Measurements from ENCODE around the gene KIF1A.

KIF1A gene

GRCh38 chr2:240819858-240820606 lies at the start of gene KIF1A:
KIF1A (minus strand) TSS chr2:240820219; CDS start chr2:240797752, 22,467 bp downstream.
- DNase-seq = no peak

GRCh38 chr2:240869109-240869955 lies 49.3 kb upstream of the KIF1A start:
- DNase-seq = no peak

GRCh38 chr2:240868286-240869108 lies 48.5 kb upstream of the KIF1A start, which contains the start of gene AGXT:
AGXT (plus strand) TSS chr2:240868824; CDS start chr2:240868866, 42 bp downstream.
- DNase-seq = no peak

GRCh38 chr2:240865391-240865790 lies 45.4 kb upstream of the KIF1A start:
- DNase-seq = no peak

DNA sequence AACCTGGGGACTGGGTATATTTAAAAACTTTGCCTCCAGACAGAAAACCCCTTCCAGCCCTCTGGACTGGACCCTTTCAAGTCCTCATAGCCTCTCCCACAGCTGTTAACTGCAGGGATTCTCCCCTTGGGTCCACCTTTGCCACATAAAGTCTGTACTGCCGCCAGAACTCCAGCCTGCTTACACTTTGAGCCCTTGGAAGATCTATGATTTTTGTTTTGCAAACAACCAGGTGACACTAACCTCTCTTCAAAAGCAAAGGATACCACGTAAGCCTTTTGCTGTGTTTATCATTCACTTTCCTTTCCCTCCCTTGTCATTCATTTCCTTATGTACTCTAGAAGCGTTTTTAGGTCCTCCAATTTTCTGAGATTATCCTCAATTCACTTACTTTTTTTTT lies 44.5 kb upstream of the KIF1A start:
- no peak for DNase-seq

DNA sequence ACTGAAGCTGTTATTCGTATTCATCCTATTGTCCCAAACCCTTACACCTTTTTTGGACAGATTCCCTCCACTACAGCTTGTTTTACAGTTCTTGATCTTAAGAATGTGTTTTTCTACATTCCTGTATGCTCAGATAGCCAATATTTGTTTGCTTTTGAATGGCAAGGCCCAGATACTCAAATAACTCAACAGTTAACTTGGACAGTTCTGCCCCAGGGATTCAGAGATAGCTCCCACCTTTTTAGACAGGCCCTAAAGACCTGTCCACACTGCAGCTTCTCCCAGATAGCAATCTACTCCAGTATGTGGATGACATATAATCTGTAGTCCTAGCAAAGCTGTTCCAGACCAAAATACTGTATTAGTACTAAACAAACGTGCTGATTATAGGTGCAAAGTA lies 41.5 kb upstream of the KIF1A start:
- no peak for DNase-seq

DNA sequence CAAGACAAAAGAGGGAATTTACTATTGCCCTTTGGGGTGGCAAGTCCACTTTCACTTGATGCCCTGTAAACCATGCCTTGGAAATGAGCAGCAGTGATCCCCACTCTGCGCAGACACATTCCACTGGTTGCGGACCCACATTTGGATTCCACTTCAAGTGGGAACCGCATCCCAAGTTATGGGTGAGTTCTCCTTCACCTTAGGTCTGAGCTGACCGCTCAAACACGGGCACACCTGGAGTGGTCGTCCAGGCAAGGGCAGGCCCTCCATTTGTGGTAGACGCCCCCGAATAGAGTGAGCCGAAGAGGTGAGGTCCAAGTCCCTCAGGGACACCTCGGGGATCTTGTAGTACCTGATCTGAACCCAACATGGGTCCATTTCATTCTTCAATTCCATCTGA lies 38.9 kb upstream of the KIF1A start:
- DNase-seq = no peak

DNA sequence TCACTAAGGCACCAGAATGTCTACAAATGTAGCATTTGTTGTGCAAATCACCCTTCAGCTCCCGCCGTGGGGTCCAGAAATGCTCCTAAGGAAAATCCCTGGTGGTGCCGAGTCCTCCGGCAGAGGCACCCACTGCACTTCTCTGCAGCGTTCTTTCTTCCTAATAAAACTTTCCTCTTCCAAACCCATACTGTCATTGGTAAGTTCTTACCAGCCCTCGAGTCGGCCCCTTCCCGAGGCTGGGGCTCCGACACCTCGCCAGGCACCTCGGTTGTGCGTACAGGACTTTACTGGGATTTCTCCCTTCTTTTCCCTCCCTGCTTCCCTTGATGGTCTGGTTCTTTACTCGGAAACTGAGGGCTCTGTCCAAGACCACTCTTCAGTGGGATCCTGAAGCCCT lies 38.3 kb upstream of the KIF1A start:
- DNase-seq = no peak

DNA sequence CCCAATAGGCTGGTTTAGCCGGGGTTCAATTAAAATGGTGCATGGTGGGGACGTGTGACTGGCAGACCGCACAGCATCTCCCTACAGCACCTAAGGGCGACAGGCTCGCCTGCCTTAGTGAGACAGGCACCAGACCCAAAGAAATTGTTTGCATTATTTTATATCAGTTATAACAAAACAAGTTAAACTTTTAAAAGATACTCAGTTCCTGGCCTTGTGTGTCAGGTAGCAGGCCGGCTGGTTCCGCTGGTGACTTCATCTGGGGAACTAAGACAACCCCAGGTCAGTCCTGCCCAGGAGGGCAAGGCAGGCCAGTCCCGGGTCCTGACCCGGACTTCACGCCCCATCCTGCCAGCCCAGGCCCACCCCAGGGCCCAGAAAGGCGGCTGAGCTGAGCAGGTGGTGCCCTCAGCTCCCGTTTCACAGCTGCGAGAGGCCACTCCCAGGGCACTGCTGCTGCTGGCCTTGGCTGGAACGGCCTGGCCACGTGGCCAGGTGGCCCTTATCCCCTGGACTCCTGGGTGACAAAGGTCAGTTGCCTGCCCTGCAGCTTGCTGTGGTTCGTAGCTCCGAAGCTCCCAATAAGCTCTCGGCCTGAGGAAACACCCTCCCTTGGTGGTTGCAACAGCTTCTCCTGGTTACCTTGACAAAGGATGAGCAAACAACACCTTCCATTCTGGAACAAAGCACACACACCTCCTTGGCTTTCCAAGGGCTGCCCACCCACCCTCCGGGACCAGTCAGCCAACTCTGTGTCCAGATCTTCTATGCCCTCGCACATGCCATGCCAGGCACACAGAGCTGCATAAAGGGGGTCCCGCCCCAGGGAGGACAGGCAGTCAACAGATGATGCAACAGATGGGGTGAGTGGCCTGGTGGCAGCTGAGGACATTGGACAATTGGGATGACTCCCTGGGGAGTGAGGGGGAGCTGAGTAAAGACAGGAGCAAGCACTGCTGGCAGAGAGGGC lies 37.3 kb upstream of the KIF1A start:
- DNase-seq = no peak

DNA sequence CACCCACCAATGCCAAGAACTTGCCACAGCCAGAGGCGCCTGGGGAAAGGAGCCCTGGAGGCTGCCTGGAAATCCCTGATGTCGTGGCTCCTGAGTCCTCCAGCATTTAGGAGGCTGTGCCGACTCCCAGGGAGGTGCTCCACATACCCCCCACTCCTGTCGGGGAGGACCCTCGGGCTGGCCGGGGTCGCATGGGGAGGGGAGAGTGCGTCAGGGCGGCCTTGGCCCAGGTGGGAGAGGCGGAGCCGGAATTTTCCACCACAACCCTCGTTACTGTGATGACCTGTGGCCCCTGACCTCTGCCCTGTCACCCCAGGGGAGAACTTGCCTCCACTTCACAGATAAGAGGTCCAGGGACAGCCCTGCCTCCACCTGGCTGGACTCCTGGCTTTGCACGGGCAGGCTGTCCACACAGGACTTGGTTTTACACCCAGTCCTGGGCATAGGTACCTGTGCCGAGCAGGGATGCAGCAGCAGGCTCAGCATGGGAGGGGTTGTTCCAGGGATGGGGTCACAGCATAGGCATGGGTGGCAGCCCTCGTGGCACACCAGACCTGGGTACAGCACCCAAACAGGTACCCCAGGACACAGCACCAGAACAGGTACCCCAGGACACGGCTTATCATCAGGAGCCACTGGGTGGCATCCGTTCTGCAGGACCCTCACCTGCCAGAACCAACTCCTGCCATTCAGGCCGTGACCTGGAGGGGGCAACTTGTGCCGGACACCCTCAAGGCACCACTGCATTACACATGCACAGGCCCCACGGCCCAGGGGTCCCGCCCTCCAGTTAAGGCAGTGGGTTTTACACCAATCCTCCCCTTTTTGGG lies 36.3 kb upstream of the KIF1A start:
- no peak for DNase-seq

- DNase-seq = no peak
Measured at GRCh38 chr2:240855670-240856069, 35.7 kb upstream of the KIF1A start.

GRCh38 chr2:240852671-240853314 lies 32.8 kb upstream of the KIF1A start:
- no peak for DNase-seq

- DNase-seq = peak; percentile 60
Measured at GRCh38 chr2:240851078-240851991, 31.3 kb upstream of the KIF1A start.

- no peak for DNase-seq
Measured at GRCh38 chr2:240850756-240851077, 30.7 kb upstream of the KIF1A start.

GRCh38 chr2:240850026-240850425 lies 30.0 kb upstream of the KIF1A start:
- no peak for DNase-seq

- DNase-seq = no peak
Measured at GRCh38 chr2:240848900-240849680, 29.1 kb upstream of the KIF1A start.

- no peak for DNase-seq
Measured at GRCh38 chr2:240847817-240848216, 27.8 kb upstream of the KIF1A start.

GRCh38 chr2:240846873-240847595 lies 27.0 kb upstream of the KIF1A start:
- DNase-seq = no peak
